ENCODE data around the gene FBN2. TPM values are rescaled to one million over a fixed set of nuclear protein-coding genes. Genes with fewer than 3 reads are reported as not detected.

Gene FBN2
- total and polyA plus RNA-seq, 2 experiments from 2014 or later: 41.0 to 143 TPM

- Histone ChIP-seq H4K20me1 (ENCODE audit: insufficient read depth, poor library complexity, severe bottlenecking) (no peaks in the 10 kb centered on the region), H3K9me3 (ENCODE audit: low read depth) (no peaks in the 10 kb centered on the region), H3K4me1 (ENCODE audit: insufficient read depth) (no peaks in the 10 kb centered on the region), H3K9me2 (replicated peaks; ENCODE audit: insufficient read depth) (no peaks in the 10 kb centered on the region), H3K27ac (no peak overlapping the region), H3K36me3 (replicated peaks; ENCODE audit: insufficient read depth, low read depth) (no peaks in the 10 kb centered on the region), H2AFZ (no peak overlapping the region), H3K4me3 (no peak overlapping the region), H3K4me2 (no peak overlapping the region), H3K79me2 (no peaks in the 10 kb centered on the region), H3K27me3 (no peaks in the 10 kb centered on the region)
- DNase-seq (ENCODE audit: low spot score): no peak
- TF ChIP-seq EZH2 (IDR thresholded peaks at IDR 0.05; ENCODE audit: borderline replicate concordance) (no peak), CTCF (IDR thresholded peaks at IDR 0.05; ENCODE audit: poor library complexity) (no peak), EZH2phosphoT487 (IDR thresholded peaks at IDR 0.05; ENCODE audit: low read depth, severe bottlenecking, unreplicated experiment) (no peak)
Measured at GRCh38 chr5:128553747-128554146, 15.7 kb upstream of the FBN2 start.

- H3K27me3 ChIP-seq: no peaks in the 10 kb centered on the region
- no peak overlapping the region for H3K27ac ChIP-seq
- H3K36me3 ChIP-seq (replicated peaks; ENCODE audit: insufficient read depth, low read depth): no peaks in the 10 kb centered on the region
- no peaks in the 10 kb centered on the region for H3K9me3 ChIP-seq (ENCODE audit: low read depth)
- no peaks in the 10 kb centered on the region for H3K79me2 ChIP-seq
- WGBS (ENCODE audit: low lambda C conversion rate, missing lambda C conversion rate): 79% methylated on average over 1 of the region's 1 CpG
- H3K4me1 ChIP-seq (ENCODE audit: insufficient read depth): no peaks in the 10 kb centered on the region
- H3K4me2 ChIP-seq: no peak overlapping the region
- no peak for DNase-seq (ENCODE audit: low spot score)
- H3K9me2 ChIP-seq (replicated peaks; ENCODE audit: insufficient read depth): no peaks in the 10 kb centered on the region
- no peak for TF ChIP-seq EZH2phosphoT487 (IDR thresholded peaks at IDR 0.05; ENCODE audit: low read depth, severe bottlenecking, unreplicated experiment)
- TF ChIP-seq EZH2 (IDR thresholded peaks at IDR 0.05; ENCODE audit: borderline replicate concordance): no peak
- no peak for TF ChIP-seq CTCF (IDR thresholded peaks at IDR 0.05; ENCODE audit: poor library complexity)
- no peaks in the 10 kb centered on the region for H4K20me1 ChIP-seq (ENCODE audit: insufficient read depth, poor library complexity, severe bottlenecking)
- H2AFZ ChIP-seq: no peak overlapping the region
- no peak overlapping the region for H3K4me3 ChIP-seq
Measured at GRCh38 chr5:128551476-128551875, 13.4 kb upstream of the FBN2 start.

- H3K27ac ChIP-seq: no peak overlapping the region
- H3K4me1 ChIP-seq (ENCODE audit: insufficient read depth): no peaks in the 10 kb centered on the region
- no peak overlapping the region for H3K4me2 ChIP-seq
- no peak overlapping the region for H3K4me3 ChIP-seq
- no peaks in the 10 kb centered on the region for H3K27me3 ChIP-seq
- no peaks in the 10 kb centered on the region for H3K79me2 ChIP-seq
- H2AFZ ChIP-seq: no peak overlapping the region
- no peak for DNase-seq (ENCODE audit: low spot score)
- H3K36me3 ChIP-seq (replicated peaks; ENCODE audit: insufficient read depth, low read depth): no peaks in the 10 kb centered on the region
- peaks cover 3% of the 10 kb centered on the region for H3K9me3 ChIP-seq (ENCODE audit: low read depth)
- H4K20me1 ChIP-seq (ENCODE audit: insufficient read depth, poor library complexity, severe bottlenecking): no peaks in the 10 kb centered on the region
- TF ChIP-seq EZH2 (IDR thresholded peaks at IDR 0.05; ENCODE audit: borderline replicate concordance) (no peak), EZH2phosphoT487 (IDR thresholded peaks at IDR 0.05; ENCODE audit: low read depth, severe bottlenecking, unreplicated experiment) (no peak), CTCF (IDR thresholded peaks at IDR 0.05; ENCODE audit: poor library complexity) (no peak)
- no peaks in the 10 kb centered on the region for H3K9me2 ChIP-seq (replicated peaks; ENCODE audit: insufficient read depth)
Measured at GRCh38 chr5:128549496-128549895, 11.5 kb upstream of the FBN2 start.

- no peaks in the 10 kb centered on the region for H3K4me1 ChIP-seq (ENCODE audit: insufficient read depth)
- no peak overlapping the region for H3K4me2 ChIP-seq
- TF ChIP-seq EZH2 (IDR thresholded peaks at IDR 0.05; ENCODE audit: borderline replicate concordance) (no peak), CTCF (IDR thresholded peaks at IDR 0.05; ENCODE audit: poor library complexity) (no peak), EZH2phosphoT487 (IDR thresholded peaks at IDR 0.05; ENCODE audit: low read depth, severe bottlenecking, unreplicated experiment) (no peak)
- no peaks in the 10 kb centered on the region for H3K79me2 ChIP-seq
- H3K27me3 ChIP-seq: no peaks in the 10 kb centered on the region
- DNase-seq (ENCODE audit: low spot score): no peak
- H3K36me3 ChIP-seq (replicated peaks; ENCODE audit: insufficient read depth, low read depth): no peaks in the 10 kb centered on the region
- no peak overlapping the region for H2AFZ ChIP-seq
- no peaks in the 10 kb centered on the region for H3K9me2 ChIP-seq (replicated peaks; ENCODE audit: insufficient read depth)
- 65% methylated on average over 5 of the region's 5 CpGs for WGBS (ENCODE audit: low lambda C conversion rate, missing lambda C conversion rate)
- H3K4me3 ChIP-seq: no peak overlapping the region
- no peaks in the 10 kb centered on the region for H4K20me1 ChIP-seq (ENCODE audit: insufficient read depth, poor library complexity, severe bottlenecking)
- no peak overlapping the region for H3K27ac ChIP-seq
- H3K9me3 ChIP-seq (ENCODE audit: low read depth): peaks cover 8% of the 10 kb centered on the region
Measured at GRCh38 chr5:128546658-128547281, 8.7 kb upstream of the FBN2 start.
